GM21447 (cell line): ENCODE measurements around the gene CFHR3.
"Not testable (repeated sequence)": the region's sequence is repeated elsewhere in the genome, so short reads cannot be mapped to it uniquely, and the experiment has no call there.

Experiments used
- ATAC-seq: cut with Tn5 transposase; IDR thresholded peaks from one replicate; pipeline ENCODE4 v1.9.1; 2021; ENCODE audit not compliant: unreplicated experiment

CFHR3 gene

DNA sequence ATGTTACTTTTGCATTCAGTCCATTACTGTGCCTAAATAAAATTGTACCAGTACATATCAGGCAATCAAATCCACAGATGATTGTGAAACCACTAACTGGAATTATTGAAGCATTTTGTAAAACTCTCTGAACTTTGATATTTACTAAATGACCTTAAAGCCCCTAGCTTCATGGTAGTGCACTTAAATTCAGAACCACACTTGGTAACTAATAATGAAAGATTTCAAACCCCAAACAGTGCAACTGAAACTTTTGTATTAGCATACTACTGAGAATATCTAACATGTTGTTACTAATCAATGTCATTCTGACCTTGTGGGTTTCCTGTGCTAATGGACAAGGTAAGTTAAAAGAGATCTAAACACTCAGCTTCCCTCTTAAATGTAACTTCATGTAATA, at the start of gene CFHR3:
Gene CFHR3, plus strand, starts transcription at position 238 of the 400 bp plus-strand sequence. Its CDS starts 47 bp downstream, at position 285.
- ATAC-seq, result no peak

DNA sequence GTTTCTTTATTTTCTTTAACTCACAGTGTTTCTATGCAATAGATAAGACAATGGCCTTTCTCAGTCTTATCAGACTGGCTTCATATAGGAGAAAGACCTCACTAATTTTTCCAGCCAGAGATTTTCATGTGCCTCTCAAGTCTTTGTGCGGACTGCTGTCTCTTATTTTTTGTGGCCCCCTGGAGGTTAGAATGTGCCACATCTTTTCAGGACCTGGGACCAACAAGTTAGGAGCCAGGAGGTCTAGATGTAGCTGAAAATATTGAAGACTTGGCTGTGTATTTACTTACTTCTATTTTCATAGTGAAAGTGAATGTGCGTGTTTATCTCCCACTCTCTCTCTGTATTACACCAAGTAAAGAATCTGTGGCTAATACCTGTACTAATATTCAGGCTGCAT, 42.1 kb upstream of the CFHR3 start:
- ATAC-seq, result no peak

GRCh38 chr1:196733091-196733970, 41.3 kb upstream of the CFHR3 start:
- ATAC-seq, result no peak

DNA sequence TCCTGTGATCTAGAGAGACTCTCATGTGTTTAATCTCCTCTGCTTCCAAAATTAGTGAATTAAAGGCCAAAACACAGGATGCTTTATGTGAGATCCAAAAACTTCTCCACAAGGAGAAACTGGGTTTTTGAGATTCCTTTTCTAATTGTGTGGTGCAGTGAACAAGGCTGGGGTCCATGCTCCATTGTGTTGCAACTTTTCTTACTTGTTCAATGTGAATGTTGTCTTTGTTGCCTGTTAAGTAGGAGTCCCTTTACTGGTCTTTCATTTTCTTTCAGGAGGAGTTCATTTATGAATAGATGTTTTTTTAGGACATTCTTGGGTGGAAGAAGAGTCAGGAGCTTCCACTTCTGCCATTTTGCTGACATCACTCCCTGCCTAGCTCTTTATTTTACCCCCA, 40.6 kb upstream of the CFHR3 start:
- no peak for ATAC-seq

- ATAC-seq, result no peak
Measured at GRCh38 chr1:196734460-196734859, 40.2 kb upstream of the CFHR3 start.

DNA sequence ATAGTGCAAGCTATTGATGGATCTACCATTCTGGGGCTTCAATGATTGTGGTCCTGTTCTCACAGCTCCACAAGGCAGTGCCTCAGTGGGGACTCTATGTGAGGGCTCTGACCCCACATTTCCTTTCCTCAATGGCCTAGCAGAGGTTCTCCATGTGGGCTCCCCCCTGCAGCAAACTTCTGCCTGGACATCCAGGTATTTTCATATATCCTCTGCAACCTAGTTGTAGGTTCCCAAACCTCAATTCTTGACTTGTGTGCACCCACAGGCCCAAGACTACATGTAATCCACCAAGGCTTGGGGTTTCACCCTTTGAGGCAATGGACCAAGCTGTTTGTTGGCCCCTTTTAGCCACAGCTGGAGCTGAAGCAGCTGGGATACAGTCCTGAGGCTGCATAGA, 35.9 kb upstream of the CFHR3 start:
- no peak for ATAC-seq

GRCh38 chr1:196743244-196743643, 31.4 kb upstream of the CFHR3 start:
- ATAC-seq, result peak; percentile 53

DNA sequence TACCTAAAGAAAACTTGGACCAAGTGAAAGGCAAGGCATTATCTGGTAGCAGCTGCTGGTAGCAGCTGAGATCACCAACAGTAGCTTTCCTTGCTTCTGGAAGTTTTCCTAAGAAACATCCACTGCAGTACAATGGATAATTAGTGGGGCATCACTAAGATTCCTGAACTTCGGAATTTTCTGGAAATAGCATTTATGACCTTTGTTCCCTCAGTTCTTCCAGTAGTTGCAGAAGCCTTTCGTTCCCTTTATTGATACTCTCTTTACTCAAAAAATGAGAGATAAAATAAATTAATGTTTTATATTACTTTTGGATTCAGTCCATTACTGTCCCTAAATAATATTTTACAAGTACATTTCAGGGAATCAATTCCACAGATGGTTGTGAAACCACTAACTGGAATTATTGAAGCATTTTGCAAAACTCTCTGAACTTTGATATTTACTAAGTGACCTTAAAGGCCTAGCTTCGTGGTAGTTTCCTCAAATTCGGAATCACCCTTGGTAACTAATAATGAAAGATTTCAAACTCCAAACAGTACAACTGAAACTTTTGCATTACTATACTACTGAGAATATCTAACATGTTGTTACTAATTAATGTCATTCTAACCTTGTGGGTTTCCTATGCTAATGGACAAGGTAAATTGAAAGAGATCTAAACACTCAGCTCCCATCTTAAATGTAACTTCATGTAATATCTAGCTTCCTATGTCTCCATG, 9.5 kb upstream of the CFHR3 start:
- ATAC-seq, result not testable (repeated sequence)

DNA sequence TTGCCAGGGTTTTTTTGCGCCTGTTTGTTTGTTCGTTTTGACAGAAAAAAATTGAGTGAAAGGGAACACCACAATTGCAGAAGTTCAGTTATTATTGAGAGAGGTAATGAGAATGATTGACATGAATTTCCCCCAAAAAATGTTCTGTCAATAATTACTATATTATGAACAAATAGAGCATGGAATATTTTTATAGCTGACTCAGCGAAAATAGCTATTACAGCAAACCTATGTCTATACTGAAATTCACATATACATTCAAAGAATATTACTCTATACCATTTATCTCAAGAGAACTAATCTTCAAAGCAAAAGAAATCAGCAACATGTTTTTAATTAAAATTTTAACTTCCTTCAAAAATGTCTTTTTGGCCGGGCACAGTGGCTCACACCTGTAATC, 4.8 kb upstream of the CFHR3 start:
- not testable (repeated sequence) for ATAC-seq

DNA sequence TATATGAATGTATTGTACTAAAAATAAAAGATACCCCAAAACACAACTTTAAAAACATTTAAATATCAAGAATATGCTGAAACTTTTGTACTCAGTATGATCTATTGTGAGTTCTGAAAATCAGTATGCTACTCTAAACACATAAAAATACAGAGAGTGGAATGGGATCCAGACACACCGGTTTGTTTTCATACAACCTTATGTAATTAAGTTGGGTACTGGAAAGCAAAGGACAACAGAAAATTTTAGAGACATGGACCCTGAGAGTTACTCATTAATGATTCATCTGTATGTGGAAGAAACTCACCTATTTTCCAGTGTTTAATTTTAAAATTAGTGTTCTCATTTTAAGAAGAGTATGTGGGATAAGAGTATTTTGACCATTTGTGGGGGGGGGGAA, 927 bp upstream of the CFHR3 start:
- no peak for ATAC-seq

DNA sequence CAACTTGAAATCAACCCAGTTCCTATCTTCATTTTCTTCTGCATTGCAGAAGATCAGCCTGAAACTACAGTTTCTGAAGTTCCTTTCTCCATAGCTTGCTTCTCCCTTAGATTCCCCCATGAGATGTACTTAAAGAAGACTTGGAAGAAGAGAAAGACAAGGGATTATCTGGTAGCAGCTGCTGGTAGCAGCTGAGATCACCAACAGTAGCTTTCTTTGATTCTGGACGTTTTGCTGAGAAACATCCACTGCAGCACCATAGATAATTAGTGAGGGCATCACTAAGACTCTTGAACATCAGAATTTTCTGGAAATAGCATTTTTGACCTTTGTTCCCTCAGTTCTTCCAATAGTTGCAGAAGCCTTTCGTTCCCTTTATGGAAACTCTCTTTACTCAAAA, 465 bp upstream of the CFHR3 start:
- ATAC-seq, result no peak

- no peak for ATAC-seq
Measured at GRCh38 chr1:196777603-196778002, 3.0 kb downstream of the CFHR3 start.

DNA sequence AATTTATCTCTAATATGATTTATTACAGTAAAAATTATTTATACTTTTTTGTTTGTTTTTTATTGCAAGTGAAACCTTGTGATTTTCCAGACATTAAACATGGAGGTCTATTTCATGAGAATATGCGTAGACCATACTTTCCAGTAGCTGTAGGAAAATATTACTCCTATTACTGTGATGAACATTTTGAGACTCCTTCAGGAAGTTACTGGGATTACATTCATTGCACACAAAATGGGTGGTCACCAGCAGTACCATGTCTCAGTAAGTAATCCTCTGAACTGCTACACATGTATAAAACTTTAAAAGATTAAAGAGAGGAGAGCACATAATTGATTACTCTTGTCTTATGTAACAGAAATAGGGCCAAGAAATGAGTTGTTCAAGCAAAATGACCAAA, 4.5 kb downstream of the CFHR3 start:
- ATAC-seq, result no peak

GRCh38 chr1:196791252-196791651, 16.6 kb downstream of the CFHR3 start:
- not testable (repeated sequence) for ATAC-seq

GRCh38 chr1:196794103-196794502, 19.5 kb downstream of the CFHR3 start:
- ATAC-seq, result not testable (repeated sequence)

DNA sequence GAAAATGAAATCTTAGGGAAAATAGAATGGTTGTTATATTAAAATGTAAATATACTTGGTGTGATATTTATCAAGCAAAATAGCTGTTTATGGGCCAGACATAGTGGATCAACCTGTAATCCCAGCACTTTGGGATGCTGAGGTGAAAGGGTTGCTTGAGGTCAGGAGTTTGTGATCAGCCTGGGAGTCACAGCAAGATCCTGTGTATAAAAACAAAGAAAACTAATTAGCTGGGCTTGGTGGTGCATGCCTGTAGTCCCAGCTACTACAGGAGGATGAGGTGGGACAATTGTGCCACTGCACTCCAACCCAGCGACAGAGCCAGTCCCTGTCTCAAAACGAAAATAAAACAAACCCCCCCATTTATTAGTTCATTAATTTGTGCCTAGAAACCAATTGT, 23.3 kb downstream of the CFHR3 start:
- no peak for ATAC-seq

DNA sequence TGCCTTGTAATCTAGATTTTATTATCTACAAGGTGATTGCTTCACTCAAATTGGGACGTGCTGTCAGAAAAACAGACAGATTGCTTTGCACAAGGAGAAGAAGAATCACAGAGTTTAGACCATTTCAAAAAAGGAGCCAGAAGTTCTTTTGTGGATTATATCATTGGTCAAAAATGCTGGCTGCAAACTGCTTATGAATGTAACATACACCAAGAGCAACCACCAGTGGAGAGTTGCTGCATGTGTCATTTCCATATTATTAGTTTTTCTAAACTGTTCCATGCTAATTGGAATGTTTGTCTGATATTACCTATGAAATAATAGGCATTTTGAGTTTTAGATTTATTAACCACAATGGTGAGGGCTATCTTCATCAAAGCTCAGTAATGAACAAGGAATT, 27.3 kb downstream of the CFHR3 start:
- not testable (repeated sequence) for ATAC-seq

- no peak for ATAC-seq
Measured at GRCh38 chr1:196808529-196809235, 34.0 kb downstream of the CFHR3 start.

GRCh38 chr1:196817442-196817841, 42.8 kb downstream of the CFHR3 start:
- not testable (repeated sequence) for ATAC-seq

DNA sequence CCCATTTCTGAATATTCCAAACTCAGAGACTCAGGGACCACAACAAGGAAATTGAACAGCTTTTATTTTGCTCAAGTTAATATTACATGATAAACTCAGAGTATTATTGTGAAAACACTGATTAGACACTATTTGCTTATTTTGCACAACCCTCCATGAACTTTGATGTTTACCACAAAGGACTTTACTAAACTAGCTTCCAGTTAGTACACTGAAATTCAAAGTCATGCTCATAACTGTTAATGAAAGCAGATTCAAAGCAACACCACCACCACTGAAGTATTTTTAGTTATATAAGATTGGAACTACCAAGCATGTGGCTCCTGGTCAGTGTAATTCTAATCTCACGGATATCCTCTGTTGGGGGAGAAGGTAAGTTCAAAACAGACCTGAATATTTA, 44.9 kb downstream of the CFHR3 start, which contains the start of gene CFHR1:
Gene CFHR1, plus strand, starts transcription at position 201 of the 400 bp plus-strand sequence. Its CDS starts 114 bp downstream, at position 315.
- not testable (repeated sequence) for ATAC-seq

DNA sequence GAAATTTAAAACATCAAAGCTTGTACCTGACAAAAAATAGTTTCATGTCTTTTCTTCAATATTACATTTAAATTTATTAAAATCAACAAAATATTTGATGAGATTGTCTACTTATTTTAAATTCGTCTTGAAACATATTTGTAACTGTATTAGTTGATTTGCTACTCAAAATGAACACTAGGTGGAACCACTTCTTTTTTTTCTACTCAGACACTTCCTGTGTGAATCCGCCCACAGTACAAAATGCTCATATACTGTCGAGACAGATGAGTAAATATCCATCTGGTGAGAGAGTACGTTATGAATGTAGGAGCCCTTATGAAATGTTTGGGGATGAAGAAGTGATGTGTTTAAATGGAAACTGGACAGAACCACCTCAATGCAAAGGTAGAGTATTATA, 53.2 kb downstream of the CFHR3 start:
- peak; percentile 97 for ATAC-seq
